GM18502 (cell line): Measurements from ENCODE around the gene METTL9.
"Not testable (repeated sequence)": the region's sequence is repeated elsewhere in the genome, so short reads cannot be mapped to it uniquely, and the experiment has no call there.

ENCODE experiments used
- ATAC-seq: cut with Tn5 transposase; IDR thresholded peaks from one replicate; pipeline ENCODE4 v1.9.1; 2021; ENCODE audit warnings: mild to moderate bottlenecking; ENCODE audit not compliant: unreplicated experiment, poor library complexity

Gene METTL9

DNA sequence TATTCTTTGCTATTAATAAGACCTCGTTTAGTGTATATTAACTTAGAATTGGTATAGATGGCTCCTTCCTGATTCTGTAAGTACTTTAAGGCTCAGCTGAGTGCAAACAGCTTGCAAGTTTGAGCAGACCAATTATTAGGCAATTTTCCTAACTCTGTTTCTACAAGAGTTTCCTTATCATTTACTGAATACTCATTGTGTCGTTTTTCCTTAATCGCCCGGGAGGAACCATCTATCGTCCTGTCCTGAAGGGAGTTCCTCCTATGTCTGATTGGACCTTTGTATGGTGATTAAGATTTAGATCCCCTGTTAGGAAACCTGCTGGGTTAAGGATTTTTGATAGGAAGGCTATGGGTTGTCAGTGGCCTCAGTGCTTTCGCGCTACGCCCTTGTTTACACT, 32.0 kb downstream of the METTL9 start:
- not testable (repeated sequence) for ATAC-seq

DNA sequence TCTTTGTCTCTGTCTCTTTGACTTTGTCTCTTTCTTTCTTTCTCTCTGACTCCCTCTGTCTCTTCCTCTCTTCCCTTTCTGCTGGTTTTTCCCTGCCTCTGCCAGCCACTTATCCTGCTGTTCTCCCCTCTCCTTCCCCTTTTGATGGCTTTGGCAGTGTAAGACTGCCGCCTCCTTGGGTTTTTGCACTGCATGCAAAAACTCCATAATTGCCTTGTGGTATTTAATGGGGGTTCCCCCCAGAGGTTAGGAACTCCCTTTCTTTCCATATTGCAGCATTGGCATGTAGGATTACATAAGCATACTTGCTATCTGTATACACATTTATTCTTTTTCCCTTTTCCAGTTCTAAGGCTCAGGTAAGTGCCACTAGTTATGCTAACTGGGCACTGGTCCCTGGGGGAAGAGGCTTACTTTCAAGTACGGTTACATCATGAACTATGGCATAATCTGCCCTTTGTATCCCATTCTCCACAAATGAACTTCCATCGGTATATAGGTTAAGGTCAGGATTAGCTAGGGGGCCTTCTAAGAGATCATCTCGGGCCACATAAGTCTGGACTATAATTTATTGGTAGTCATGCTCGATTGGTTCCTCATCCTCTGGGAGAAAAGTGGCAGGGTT, 32.7 kb downstream of the METTL9 start:
- ATAC-seq: not testable (repeated sequence)

DNA sequence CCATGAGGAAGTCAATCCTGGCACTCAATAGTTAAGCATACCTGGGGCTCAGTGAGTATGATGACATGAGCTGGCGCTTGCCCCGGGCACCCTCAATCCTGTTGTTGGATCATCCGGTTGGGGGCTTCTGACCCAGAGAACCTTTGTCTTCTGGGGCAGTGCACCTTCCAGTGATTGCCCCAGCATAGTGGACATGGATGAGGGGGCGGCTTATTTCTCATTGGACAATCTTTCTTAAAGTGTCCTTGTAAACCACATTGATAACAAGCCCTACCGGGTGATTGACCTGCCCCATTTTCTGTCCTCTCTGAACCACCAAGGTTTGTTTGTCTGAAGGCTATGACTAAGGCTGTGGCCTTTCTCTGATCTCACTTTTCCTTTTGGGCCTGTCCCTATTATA, 34.8 kb downstream of the METTL9 start:
- ATAC-seq: no peak

GRCh38 chr16:21635694-21636093, 36.3 kb downstream of the METTL9 start:
- ATAC-seq: not testable (repeated sequence)

GRCh38 chr16:21637032-21637968, 37.9 kb downstream of the METTL9 start:
- no peak for ATAC-seq

DNA sequence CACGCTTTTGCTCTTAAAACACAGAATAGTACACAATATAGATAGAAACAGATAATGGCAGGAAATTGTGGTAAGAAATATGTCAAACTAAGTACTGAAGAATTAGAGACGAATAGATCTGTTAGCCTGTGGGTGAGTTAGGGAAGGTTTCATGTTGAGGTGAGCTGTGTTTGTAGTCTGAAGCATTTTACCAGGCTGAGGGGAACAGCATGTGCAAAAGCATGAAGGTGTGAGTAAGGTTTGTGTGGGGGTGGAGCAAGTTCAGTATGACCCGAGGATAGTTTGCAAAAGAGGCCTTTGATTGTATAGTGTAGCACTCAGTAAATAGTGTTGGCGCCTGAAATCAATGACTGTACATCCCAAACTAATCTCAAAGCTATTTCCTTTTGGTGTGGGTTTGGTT, 39.2 kb downstream of the METTL9 start:
- ATAC-seq: no peak

DNA sequence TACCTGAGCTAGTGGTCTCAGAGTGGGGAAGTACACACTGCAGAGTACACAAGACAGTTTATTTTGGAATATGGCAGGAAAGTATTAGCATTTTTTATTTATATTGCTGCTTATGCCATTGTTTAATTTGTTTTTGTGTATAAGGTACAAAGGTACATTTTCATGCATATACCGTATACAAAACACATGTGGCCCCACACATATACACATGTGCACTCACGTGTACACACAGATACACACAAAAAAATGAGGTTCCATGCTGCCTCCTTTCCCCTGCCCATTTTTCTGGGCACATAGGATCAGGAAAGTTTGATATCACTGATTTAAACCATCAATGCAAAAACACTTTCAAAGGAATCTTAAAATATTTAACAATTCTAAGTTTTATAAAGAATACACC, 40.1 kb downstream of the METTL9 start:
- no peak for ATAC-seq

DNA sequence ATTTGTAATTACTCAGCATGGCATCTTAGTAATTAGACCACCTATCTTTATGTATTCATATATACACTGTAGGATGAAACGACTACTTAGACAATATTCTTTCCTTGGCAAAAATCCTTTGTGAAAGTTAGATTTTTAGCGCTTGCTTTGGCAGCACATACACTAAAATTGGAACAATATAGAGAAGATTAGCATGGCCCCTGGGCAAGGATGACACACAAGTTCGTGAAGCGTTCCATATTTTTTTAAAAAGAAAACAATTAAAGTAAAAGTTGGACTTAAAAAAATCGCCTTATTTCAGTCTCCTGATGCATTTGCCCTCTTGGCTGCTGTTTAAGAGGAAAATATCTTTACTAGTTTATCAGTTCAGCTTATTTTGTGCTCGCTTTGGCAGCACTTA, 42.5 kb downstream of the METTL9 start:
- ATAC-seq: no peak

GRCh38 chr16:21642861-21643260, 43.5 kb downstream of the METTL9 start:
- no peak for ATAC-seq

DNA sequence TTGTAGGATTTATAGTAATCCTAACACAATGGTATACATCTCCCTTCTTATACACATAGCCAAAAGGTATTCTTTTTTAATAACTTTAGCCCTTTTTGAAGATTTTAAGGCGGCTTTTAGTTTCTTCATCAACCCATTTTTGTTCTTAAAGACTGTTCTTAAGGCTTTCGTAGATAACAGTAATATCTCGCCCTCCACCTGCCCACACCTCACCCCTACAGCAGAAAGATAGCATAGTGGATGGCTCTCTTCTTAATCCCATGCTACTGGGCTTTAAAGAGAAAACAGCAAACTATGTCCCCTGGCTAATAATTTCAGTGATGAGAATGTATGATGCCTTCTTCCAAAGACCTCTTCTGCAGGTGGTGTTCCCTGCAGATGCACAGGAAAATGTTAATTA, 44.4 kb downstream of the METTL9 start:
- ATAC-seq: no peak

GRCh38 chr16:21644674-21645073, 45.3 kb downstream of the METTL9 start:
- ATAC-seq: no peak

GRCh38 chr16:21645261-21645721, 45.9 kb downstream of the METTL9 start:
- ATAC-seq: no peak

DNA sequence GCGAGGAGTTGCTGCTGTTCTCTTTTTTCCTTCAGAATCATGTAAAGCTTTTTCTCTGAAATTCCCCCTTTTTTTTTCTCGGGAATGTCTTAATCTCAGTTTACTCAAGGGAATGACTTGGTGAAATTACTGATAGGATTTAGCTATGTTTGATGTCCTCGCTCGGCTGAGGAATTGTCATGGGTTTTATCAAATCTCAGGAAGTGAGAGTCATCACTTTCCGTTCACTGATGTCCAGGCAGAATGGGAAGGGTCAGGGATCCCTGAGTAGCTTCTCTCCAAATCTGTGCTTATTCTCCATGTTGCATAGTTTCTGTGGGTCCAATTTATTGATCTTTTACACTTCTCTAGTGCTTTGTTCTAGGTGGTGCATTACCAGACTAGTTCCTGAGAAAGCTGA, 46.7 kb downstream of the METTL9 start:
- ATAC-seq: no peak

DNA sequence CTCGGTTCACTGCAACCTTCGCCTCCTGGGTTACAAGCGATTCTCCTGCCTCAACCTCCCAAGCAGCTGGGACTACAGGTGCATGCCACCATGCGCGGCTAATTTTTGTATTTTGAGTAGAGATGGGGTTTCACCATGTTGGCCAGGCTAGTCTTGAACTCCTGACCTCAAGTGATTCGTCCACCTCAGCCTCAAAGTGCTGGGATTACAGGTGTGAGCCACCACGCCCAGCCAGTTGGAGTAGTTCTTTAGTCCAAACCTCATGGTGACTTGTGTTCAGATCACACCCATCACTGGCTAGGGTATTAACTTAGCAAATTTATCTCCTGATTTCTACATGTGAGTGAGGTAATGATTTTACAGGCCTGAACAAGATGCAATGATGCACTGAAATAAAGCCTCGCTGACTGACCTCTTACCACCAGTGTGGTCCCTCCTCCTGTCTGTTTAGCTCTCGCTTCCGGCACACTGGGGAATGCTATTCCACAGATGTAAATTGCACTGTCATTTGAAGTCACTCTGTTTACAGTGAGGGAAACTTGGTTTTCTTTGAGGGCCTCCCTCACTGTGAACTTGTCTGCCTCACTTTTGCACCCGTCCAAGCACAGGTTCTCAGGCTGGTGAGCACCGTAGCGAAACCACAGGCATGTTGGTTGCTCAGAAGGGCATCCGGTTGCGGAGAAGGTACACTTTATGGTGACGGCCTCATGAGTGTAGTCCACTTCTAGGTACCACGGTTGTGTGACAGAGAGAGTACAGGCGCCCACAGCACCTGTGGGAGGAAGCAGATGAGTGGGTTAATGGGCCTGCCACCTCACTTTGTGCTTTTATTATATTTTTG, 47.6 kb downstream of the METTL9 start:
- peak; percentile 90 for ATAC-seq

GRCh38 chr16:21647562-21648164, 48.3 kb downstream of the METTL9 start:
- no peak for ATAC-seq

- ATAC-seq: not testable (repeated sequence)
Measured at GRCh38 chr16:21649826-21650406, 50.5 kb downstream of the METTL9 start.

DNA sequence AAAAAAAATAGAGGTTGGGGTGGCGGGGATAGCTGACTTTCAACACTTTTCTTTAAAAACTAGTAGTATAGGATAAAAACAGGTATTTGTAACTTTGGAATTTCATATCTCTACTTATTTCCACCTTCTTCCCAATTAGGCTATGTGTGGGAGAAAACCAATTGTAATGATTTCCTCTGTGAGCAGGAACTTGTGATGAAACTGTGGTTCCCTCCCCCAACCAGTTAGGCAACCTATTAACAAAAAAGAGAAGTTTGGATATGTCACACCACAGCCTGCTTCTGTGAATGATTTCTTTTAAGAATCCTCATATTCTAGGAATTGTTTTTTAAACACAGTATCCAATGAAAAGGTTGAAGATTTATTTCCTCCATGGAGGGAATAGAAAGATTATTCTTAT, 51.1 kb downstream of the METTL9 start:
- ATAC-seq: no peak

GRCh38 chr16:21651515-21651914, 52.1 kb downstream of the METTL9 start:
- ATAC-seq: no peak

- no peak for ATAC-seq
Measured at GRCh38 chr16:21652453-21652852, 53.1 kb downstream of the METTL9 start, which contains the start of gene IGSF6. Gene IGSF6 (minus strand): TSS chr16:21652608. CDS start chr16:21652598, 10 bp downstream.

DNA sequence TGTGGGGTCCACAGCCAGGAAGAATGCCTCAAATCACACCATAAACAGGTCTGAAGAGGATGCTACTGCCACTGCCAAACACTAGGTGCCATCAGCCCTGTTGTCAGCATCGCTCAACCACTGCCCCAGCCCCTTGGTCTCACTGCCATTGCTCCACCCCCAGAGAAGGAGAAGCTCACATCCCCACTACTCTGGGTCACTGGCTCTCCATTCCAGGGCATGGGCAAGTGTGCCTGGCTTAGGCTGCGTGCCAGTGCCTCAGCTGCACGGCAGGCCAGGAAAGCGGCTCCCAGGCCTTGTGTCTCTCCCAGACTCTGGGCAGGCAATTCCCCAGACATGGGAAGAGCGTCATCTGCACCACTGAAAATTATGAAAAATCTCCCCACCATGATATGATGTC, 54.2 kb downstream of the METTL9 start:
- no peak for ATAC-seq
